PC-3 (cell line): ENCODE results near the gene FAF2. TPM values are rescaled to one million over a fixed set of nuclear protein-coding genes. Genes with fewer than 3 reads are reported as not detected.

Source experiments
- ATAC-seq: fragments of 200-7000 bp; cut with Tn5 transposase; 2 replicates; pipeline ENCODE4 v1.9.1; 2020; ENCODE audit warnings: mild to moderate bottlenecking, moderate library complexity
- BruUV-seq: library from RNA; stranded (reverse); fragments of 400-500 nt; replicated peaks from 2 replicates; lab custom pipeline; 2021; lab: Mats Ljungman, UMichigan
- CTCF ChIA-PET: fragments of 300-600 bp; sonication (Branson Sonifier 250); formaldehyde crosslinking; loops from one replicate; lab custom pipeline; 2022; ENCODE audit warnings: antibody characterized with exemption; lab: Charles Lee
- POLR2A ChIA-PET: fragments of 300-600 bp; sonication (Branson Sonifier 250); formaldehyde crosslinking; loops from one replicate; lab custom pipeline; 2022; ENCODE audit warnings: antibody characterized with exemption; ENCODE audit not compliant: unreplicated experiment; lab: Charles Lee
- DNase-seq: peaks from one replicate; pipeline ENCODE4 v3.0.0-alpha.2; 2015
- H2AFZ ChIP-seq: fragments of 300-600 bp; sonication (generic); 2 replicates; pipeline ENCODE4 v1.6.0; 2016; ENCODE audit warnings: antibody characterized with exemption, low read length
- H3F3A ChIP-seq: fragments of 300-600 bp; sonication (generic); one replicate; pipeline ENCODE4 v1.6.0; 2017; ENCODE audit warnings: antibody characterized with exemption, low read length, control low read depth, mild to moderate bottlenecking; ENCODE audit not compliant: unreplicated experiment
- H3K27ac ChIP-seq: fragments of 300-600 bp; sonication (generic); 2 replicates; pipeline ENCODE4 v1.5.1; 2016; ENCODE audit warnings: mild to moderate bottlenecking, low read length
- H3K27me3 ChIP-seq: fragments of 300-600 bp; sonication (generic); 2 replicates; pipeline ENCODE4 v1.6.1; 2016; ENCODE audit warnings: low read length, mixed read lengths
- H3K36me3 ChIP-seq: fragments of 300-600 bp; sonication (generic); 2 replicates; pipeline ENCODE4 v1.6.1; 2016; ENCODE audit warnings: low read depth, mixed run types, low read length, mixed read lengths
- H3K4me1 ChIP-seq: fragments of 300-600 bp; sonication (generic); 2 replicates; pipeline ENCODE4 v1.5.1; 2016; ENCODE audit warnings: low read length; ENCODE audit not compliant: insufficient read depth
- H3K4me2 ChIP-seq: fragments of 300-600 bp; sonication (generic); 2 replicates; pipeline ENCODE4 v1.6.0; 2016; ENCODE audit warnings: low read length
- H3K4me3 ChIP-seq: fragments of 300-600 bp; sonication (generic); 2 replicates; pipeline ENCODE4 v1.5.1; 2016; ENCODE audit warnings: mild to moderate bottlenecking, low read length, mixed read lengths
- H3K79me2 ChIP-seq: fragments of 300-600 bp; sonication (generic); 2 replicates; pipeline ENCODE4 v1.6.1; 2017; ENCODE audit warnings: low read length, mixed read lengths
- H3K9ac ChIP-seq: fragments of 300-600 bp; sonication (generic); 2 replicates; pipeline ENCODE4 v1.6.0; 2016; ENCODE audit warnings: mild to moderate bottlenecking, low read length
- H3K9me2 ChIP-seq: fragments of 300-600 bp; sonication (generic); replicated peaks from 2 replicates; pipeline ENCODE4 v1.6.1; 2016; ENCODE audit warnings: mixed run types, low read length, mixed read lengths
- H3K9me3 ChIP-seq: fragments of 300-600 bp; sonication (generic); 2 replicates; pipeline ENCODE4 v1.6.1; 2016; ENCODE audit warnings: low read length, mixed read lengths
- H4K20me1 ChIP-seq: fragments of 300-600 bp; sonication (generic); 2 replicates; pipeline ENCODE4 v1.6.1; 2016; ENCODE audit warnings: low read length, mixed read lengths
- EZH2 ChIP-seq: fragments of 300-600 bp; sonication (generic); IDR thresholded peaks from one replicate; pipeline ENCODE4 v1.6.1; 2017; ENCODE audit warnings: antibody characterized with exemption, mild to moderate bottlenecking, low read length; ENCODE audit not compliant: unreplicated experiment
- EZH2phosphoT487 ChIP-seq: fragments of 300-600 bp; sonication (generic); IDR thresholded peaks from 2 replicates; pipeline ENCODE4 v1.6.1; 2018; ENCODE audit warnings: mild to moderate bottlenecking, antibody characterized with exemption, low read length, borderline replicate concordance
- intact Hi-C: fragments of 100-400 bp; cut with micrococcal nuclease; formaldehyde crosslinking; loops from 2 replicates; pipeline ENCODE4 v1.9.0; 2023
- total RNA-seq: library from RNA; depleted of rRNA; stranded (reverse); fragments of >200 nt; gene quantifications from 2 replicates; pipeline ENCODE4 v1.2.3, GENCODE V29; 2014
- TF ChIP-seq, protein P1 (sequence below): fragments of 300-600 bp; sonication (generic); conservative IDR thresholded peaks from 2 replicates; pipeline ENCODE4 v1.5.1; 2017; ENCODE audit warnings: antibody characterized with exemption, low read depth, mild to moderate bottlenecking, low read length

Gene FAF2
- total RNA-seq, 1 experiment from 2014 or later, result 51.4 TPM

DNA sequence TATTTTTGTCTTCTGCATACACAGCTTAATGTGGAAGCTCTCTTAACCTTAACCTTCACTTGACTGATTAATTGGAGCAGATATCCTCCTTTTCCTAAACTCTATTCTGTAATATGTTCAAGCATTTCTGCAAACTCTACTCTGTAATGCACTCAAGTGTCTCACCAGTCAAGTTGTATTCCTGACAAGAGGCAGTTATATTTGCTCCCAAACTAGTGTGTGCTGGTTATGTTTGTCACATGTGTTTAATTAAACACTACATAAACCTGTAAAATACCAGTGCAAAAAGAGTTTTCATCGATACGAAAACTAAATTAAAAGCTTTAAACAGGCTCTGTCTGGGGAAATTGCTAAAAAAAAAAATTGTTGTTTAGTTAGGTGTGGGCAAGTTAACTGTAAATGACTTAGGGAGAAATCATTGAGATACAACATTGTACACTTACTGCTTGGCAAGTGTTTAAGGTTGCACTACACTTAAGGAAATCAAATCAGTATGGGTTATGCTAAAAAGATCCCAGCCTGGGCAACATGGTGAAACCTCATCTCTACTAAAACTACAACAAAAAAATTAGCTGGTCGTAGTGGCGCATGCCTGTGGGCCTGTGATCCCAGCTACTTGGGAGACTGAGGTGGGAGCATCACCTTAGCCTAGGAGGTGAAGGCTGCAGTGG is 6.7 kb downstream of the FAF2 start:
- ChIA-PET CTCF (no interaction called here), POLR2A (interaction anchor here (0.6 to 0.7 kb wide), 2 partner anchors 8 to 36 kb away, joined by 3 to 6 read pairs; no protein-coding TSS in a partner anchor)
- ATAC-seq (no peak), DNase-seq (no peak)
- no peaks in the 10 kb centered on the region for H3F3A ChIP-seq
- H3K9me3 ChIP-seq, result no peaks in the 10 kb centered on the region
- no peak overlapping the region for H3K9ac ChIP-seq
- BruUV-seq, result no TSS peak
- intact Hi-C loops, result no loop called here
- no peak overlapping the region for H2AFZ ChIP-seq
- H3K27me3 ChIP-seq, result no peaks in the 10 kb centered on the region
- no peaks in the 10 kb centered on the region for H3K9me2 ChIP-seq
- H3K79me2 ChIP-seq, result peaks cover 91% of the 10 kb centered on the region
- H3K27ac ChIP-seq, result no peak overlapping the region
- TF ChIP-seq EZH2, result no peak
- TF ChIP-seq EZH2phosphoT487, result no peak
- TF ChIP-seq, protein P1, sequence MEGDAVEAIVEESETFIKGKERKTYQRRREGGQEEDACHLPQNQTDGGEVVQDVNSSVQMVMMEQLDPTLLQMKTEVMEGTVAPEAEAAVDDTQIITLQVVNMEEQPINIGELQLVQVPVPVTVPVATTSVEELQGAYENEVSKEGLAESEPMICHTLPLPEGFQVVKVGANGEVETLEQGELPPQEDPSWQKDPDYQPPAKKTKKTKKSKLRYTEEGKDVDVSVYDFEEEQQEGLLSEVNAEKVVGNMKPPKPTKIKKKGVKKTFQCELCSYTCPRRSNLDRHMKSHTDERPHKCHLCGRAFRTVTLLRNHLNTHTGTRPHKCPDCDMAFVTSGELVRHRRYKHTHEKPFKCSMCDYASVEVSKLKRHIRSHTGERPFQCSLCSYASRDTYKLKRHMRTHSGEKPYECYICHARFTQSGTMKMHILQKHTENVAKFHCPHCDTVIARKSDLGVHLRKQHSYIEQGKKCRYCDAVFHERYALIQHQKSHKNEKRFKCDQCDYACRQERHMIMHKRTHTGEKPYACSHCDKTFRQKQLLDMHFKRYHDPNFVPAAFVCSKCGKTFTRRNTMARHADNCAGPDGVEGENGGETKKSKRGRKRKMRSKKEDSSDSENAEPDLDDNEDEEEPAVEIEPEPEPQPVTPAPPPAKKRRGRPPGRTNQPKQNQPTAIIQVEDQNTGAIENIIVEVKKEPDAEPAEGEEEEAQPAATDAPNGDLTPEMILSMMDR, result no peak
- no peak overlapping the region for H3K4me3 ChIP-seq
- H3K4me2 ChIP-seq, result no peak overlapping the region
- H3K36me3 ChIP-seq, result peaks cover 3% of the 10 kb centered on the region
- H3K4me1 ChIP-seq, result peaks cover 15% of the 10 kb centered on the region
- peaks cover 19% of the 10 kb centered on the region for H4K20me1 ChIP-seq

GRCh38 chr5:176458904-176459561 is 10.8 kb downstream of the FAF2 start:
- Histone ChIP-seq H3K9me3 (no peaks in the 10 kb centered on the region), H3K36me3 (no peaks in the 10 kb centered on the region), H3K27me3 (no peaks in the 10 kb centered on the region), H3K4me2 (0 out of 2 replicates have a peak overlapping the region, but pooled peaks have one; percentile 2), H2AFZ (no peak overlapping the region), H3F3A (no peaks in the 10 kb centered on the region), H3K79me2 (peaks cover 94% of the 10 kb centered on the region), H3K4me3 (no peak overlapping the region), H3K27ac (no peak overlapping the region), H3K9me2 (no peaks in the 10 kb centered on the region), H3K4me1 (peaks cover 11% of the 10 kb centered on the region), H4K20me1 (peaks cover 19% of the 10 kb centered on the region), H3K9ac (no peak overlapping the region)
- ATAC-seq (peak; percentile 55), DNase-seq (peak; percentile 51)
- CTCF ChIA-PET, result interaction anchor here (1.1 kb wide), 1 partner anchor 11 kb away, joined by 7 read pairs; no protein-coding TSS in a partner anchor
- TF ChIP-seq, protein P1, result no peak
- TF ChIP-seq EZH2 (no peak), EZH2phosphoT487 (no peak)
- POLR2A ChIA-PET, result no interaction called here
- intact Hi-C loops, result no loop called here
- no TSS peak for BruUV-seq
